ENCODE results near the gene PPFIA2. TPM values are rescaled to one million over a fixed set of nuclear protein-coding genes. Genes with fewer than 3 reads are reported as not detected.

Gene PPFIA2
- total and polyA plus RNA-seq, 10 of the 15 experiments (the other 5 are each of a cell fraction or from before 2014, with no cell fraction given), result 0.06 to 0.39 (median 0.18) TPM; not detected in 6

DNA sequence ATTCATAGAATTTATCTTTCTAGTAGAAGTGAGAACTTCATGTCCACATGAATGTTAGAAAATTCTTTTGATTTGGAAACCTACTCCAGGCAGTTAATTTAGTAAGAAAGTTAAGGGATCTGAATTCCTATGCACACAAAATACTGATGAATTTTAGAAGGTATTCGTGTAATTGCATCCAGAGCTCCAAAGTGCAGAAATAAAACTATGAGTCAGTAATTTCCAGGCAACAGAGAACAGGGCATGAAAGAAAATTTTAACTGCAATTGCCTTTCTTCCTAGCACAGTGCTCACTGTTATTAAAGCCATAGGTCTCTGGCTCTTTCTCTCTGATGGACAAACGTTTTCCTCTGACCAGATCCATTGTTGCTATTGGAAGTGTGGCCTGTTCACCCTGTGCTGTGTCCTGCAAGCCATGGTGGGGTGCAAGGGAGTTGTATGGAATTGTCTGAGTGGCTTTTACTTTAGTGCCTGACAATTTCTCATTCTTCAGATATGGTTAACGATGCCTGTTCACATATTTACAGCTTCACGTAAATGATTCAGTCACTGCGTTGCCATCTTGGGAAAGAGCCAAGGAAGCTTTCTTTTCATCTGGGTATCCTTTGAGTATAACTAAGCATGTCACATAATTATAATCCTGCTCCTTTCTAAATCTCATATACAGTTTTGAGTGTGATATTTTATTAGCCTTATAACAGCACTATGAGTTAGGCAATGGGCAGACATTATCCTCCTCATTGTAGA, 536.1 kb downstream of the PPFIA2 start:
- H3K9me3 ChIP-seq (replicated peaks; ENCODE audit: control insufficient read depth, insufficient read depth, low read length), result no peaks in the 10 kb centered on the region
- WGBS (ENCODE audit: insufficient coverage, insufficient replicate concordance, low lambda C conversion rate, missing lambda C conversion rate), result 28% methylated on average over 5 of the region's 5 CpGs
- H3K4me1 ChIP-seq (ENCODE audit: control insufficient read depth, insufficient read depth, low read length), result no peaks in the 10 kb centered on the region
- DNase-seq (ENCODE audit: low read depth, low spot score) (no peak), ATAC-seq (no peak), FAIRE-seq (no peak)
- no peaks in the 10 kb centered on the region for H3K27me3 ChIP-seq (replicated peaks in 1 of 2; ENCODE audit: control insufficient read depth in 2 of 2, insufficient read depth in 2 of 2, low read length in 1 of 2)
- no peak overlapping the region for H3K4me2 ChIP-seq (ENCODE audit: control insufficient read depth, insufficient read depth)
- no peaks in the 10 kb centered on the region for H3K79me2 ChIP-seq (ENCODE audit: control insufficient read depth, insufficient read depth, low read length)
- TF ChIP-seq RUNX3 (IDR thresholded peaks at IDR 0.05; ENCODE audit: low read length) (no peak), GABPA (IDR thresholded peaks at IDR 0.05; ENCODE audit: low read depth) (no peak), ZSCAN29 (IDR thresholded peaks at IDR 0.05) (no peak), MEF2A (IDR thresholded peaks at IDR 0.05; ENCODE audit: insufficient read depth, low read depth, low read length) (no peak), ZNF217 (IDR thresholded peaks at IDR 0.05) (no peak), RAD51 (IDR thresholded peaks at IDR 0.05) (no peak), NRF1 (conservative IDR thresholded peaks at IDR 0.05; ENCODE audit: low read depth, low read length) (no peak), JUNB (IDR thresholded peaks at IDR 0.05) (no peak), ZNF24 (IDR thresholded peaks at IDR 0.05) (no peak), ZNF274 (IDR thresholded peaks at IDR 0.05; ENCODE audit: insufficient read depth, insufficient read length) (no peak), NFXL1 (IDR thresholded peaks at IDR 0.05; ENCODE audit: borderline replicate concordance) (no peak), SIN3A (IDR thresholded peaks at IDR 0.05; ENCODE audit: low read depth, low read length) (no peak), YY1 (IDR thresholded peaks at IDR 0.05; ENCODE audit: low read depth, low read length) (no peak), WRNIP1 (IDR thresholded peaks at IDR 0.05; ENCODE audit: borderline replicate concordance, low read depth, low read length) (no peak), ESRRA (IDR thresholded peaks at IDR 0.05; ENCODE audit: low read length) (no peak), MEF2B (IDR thresholded peaks at IDR 0.05; ENCODE audit: partially characterized antibody, poor library complexity, severe bottlenecking) (no peak), SREBF2 (IDR thresholded peaks at IDR 0.05; ENCODE audit: low read length) (no peak), STAT3 (IDR thresholded peaks at IDR 0.05; ENCODE audit: low read depth, low read length) (no peak)
- TF ChIP-seq, protein P1, sequence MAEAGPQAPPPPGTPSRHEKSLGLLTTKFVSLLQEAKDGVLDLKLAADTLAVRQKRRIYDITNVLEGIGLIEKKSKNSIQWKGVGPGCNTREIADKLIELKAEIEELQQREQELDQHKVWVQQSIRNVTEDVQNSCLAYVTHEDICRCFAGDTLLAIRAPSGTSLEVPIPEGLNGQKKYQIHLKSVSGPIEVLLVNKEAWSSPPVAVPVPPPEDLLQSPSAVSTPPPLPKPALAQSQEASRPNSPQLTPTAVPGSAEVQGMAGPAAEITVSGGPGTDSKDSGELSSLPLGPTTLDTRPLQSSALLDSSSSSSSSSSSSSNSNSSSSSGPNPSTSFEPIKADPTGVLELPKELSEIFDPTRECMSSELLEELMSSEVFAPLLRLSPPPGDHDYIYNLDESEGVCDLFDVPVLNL (IDR thresholded peaks at IDR 0.05; ENCODE audit: low read depth, low read length), result no peak
- TF ChIP-seq, protein P2, sequence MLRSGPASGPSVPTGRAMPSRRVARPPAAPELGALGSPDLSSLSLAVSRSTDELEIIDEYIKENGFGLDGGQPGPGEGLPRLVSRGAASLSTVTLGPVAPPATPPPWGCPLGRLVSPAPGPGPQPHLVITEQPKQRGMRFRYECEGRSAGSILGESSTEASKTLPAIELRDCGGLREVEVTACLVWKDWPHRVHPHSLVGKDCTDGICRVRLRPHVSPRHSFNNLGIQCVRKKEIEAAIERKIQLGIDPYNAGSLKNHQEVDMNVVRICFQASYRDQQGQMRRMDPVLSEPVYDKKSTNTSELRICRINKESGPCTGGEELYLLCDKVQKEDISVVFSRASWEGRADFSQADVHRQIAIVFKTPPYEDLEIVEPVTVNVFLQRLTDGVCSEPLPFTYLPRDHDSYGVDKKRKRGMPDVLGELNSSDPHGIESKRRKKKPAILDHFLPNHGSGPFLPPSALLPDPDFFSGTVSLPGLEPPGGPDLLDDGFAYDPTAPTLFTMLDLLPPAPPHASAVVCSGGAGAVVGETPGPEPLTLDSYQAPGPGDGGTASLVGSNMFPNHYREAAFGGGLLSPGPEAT (IDR thresholded peaks at IDR 0.05; ENCODE audit: low read depth), result no peak
- ChIA-PET CTCF (no interaction called here), SMC1A (ENCODE audit: uncharacterized antibody, unreplicated experiment) (no interaction called here), RAD21 (ENCODE audit: unreplicated experiment) (no interaction called here), POLR2A (no interaction called here)
- H3K36me3 ChIP-seq (ENCODE audit: control insufficient read depth in 2 of 2, insufficient read depth in 2 of 2, low read length in 1 of 2), result no peaks in the 10 kb centered on the region
- no peak overlapping the region for H2AFZ ChIP-seq (ENCODE audit: control insufficient read depth, low read depth, low read length)
- H3K27ac ChIP-seq (ENCODE audit: control insufficient read depth, insufficient read depth), result no peak overlapping the region
- no peak overlapping the region for H3K4me3 ChIP-seq
- H3K9ac ChIP-seq (ENCODE audit: control insufficient read depth, insufficient read depth, low read length), result no peak overlapping the region
- intact Hi-C loops (cut with micrococcal nuclease; ENCODE audit: unreplicated experiment), result no loop called here
- no peaks in the 10 kb centered on the region for H4K20me1 ChIP-seq (ENCODE audit: control insufficient read depth, insufficient read depth)
- BruUV-seq (replicated peaks), result no TSS peak
- in situ Hi-C loops (cut with MboI), result no loop called here

Data from GM12878 (cell line).